Stomach (tissue), 9 donors: ENCODE results near the gene PPP1R9A. TPM values are rescaled to one million over a fixed set of nuclear protein-coding genes. Genes with fewer than 3 reads are reported as not detected.

Source experiments
- DNase-seq, 2 donors: peaks; one replicate each; pipeline versions ENCODE4 v3.0.0 to v3.0.0-alpha.2; 2013 to 2019
- H3K27ac ChIP-seq, 5 donors: fragments of 200-600 bp in 4 of 5; sonication (generic) in 4 of 5; one replicate each; pipeline ENCODE4 v1.5.1; 2013 to 2019; ENCODE audit warnings: mild to moderate bottlenecking in 1 of 5, moderate library complexity in 1 of 5
- H3K27me3 ChIP-seq, 3 donors: fragments of 200-600 bp; sonication (generic); one replicate each; pipeline ENCODE4 v1.5.1; 2017 to 2019; ENCODE audit warnings: mixed run types in 1 of 3
- H3K36me3 ChIP-seq, 4 donors: fragments of 200-600 bp; sonication (generic); 1 replicate in 3 of 4; 2 replicates in 1 of 4; pipeline ENCODE4 v1.5.1; 2016 to 2019
- H3K4me1 ChIP-seq, 4 donors: fragments of 200-600 bp; sonication (generic); one replicate each; pipeline ENCODE4 v1.5.1; 2016 to 2019
- H3K4me3 ChIP-seq, 4 donors: fragments of 200-600 bp; sonication (generic) in 3 of 4; one replicate each; pipeline ENCODE4 v1.5.1; 2016 to 2019; ENCODE audit warnings: mild to moderate bottlenecking in 1 of 4
- H3K9me3 ChIP-seq, 4 donors: fragments of 200-600 bp; sonication (generic); one replicate each; pipeline ENCODE4 v1.5.1; 2016 to 2019
- CTCF ChIP-seq, 7 experiments: fragments of 450-650 bp in 4 of 7; fragments of 200-600 bp in 3 of 7; sonication (generic) in 3 of 7; IDR thresholded peaks; one replicate each; pipeline ENCODE4 v1.5.1; 2016 to 2019; ENCODE audit warnings: antibody characterized with exemption in 7 of 7, control low read depth in 2 of 7, mild to moderate bottlenecking in 1 of 7
- EP300 ChIP-seq: sonication (generic); formaldehyde crosslinking; IDR thresholded peaks from one replicate; pipeline ENCODE4 v1.6.1; 2017; ENCODE audit warnings: antibody characterized with exemption
- POLR2A ChIP-seq, 4 donors: fragments of 450-650 bp; IDR thresholded peaks; one replicate each; pipeline ENCODE4 v1.6.1; 2016; ENCODE audit warnings: antibody characterized with exemption in 4 of 4, control low read depth in 2 of 4, mild to moderate bottlenecking in 1 of 4, moderate library complexity in 1 of 4
- POLR2AphosphoS5 ChIP-seq, 3 donors: sonication (generic); formaldehyde crosslinking; IDR thresholded peaks; one replicate each; pipeline ENCODE4 v1.6.1; 2016; ENCODE audit warnings: antibody characterized with exemption in 3 of 3
- WGBS, 5 donors: extraction: QIAGEN DNeasy Blood & Tissue Kit in 3 of 5; methylation state at CpG; one replicate each; pipeline versions ENCODE4 v1.1.5 to v1.1.7; 2013 to 2018; 5-methylcytosine and 5-hydroxymethylcytosine counted together
- intact Hi-C: fragments of 100-400 bp; cut with DNase I; formaldehyde crosslinking; loops from one replicate; pipeline ENCODE4 v1.15.1; 2023; ENCODE audit warnings: low total_unique reads
- polyA plus RNA-seq, 3 donors: library from polyadenylated mRNA; stranded (reverse); fragments of 200-250 nt; gene quantifications; one replicate each; pipeline ENCODE4 v1.2.3, GENCODE V29; 2013
- total RNA-seq, 5 donors: library from RNA; depleted of rRNA; stranded (reverse); fragments of >200 nt; gene quantifications; one replicate each; pipeline versions ENCODE4 v1.1.0 to v1.2.3, GENCODE V29; 2014 to 2016
- donor health status: healthy with polysubstance abuse.
- donor health status: Bipolar disorder and iron deficiency.
- donor health status: healthy.

PPP1R9A gene
- total and polyA plus RNA-seq, 8 donors: 1.4 to 37.1 (median 12.5) TPM

DNA sequence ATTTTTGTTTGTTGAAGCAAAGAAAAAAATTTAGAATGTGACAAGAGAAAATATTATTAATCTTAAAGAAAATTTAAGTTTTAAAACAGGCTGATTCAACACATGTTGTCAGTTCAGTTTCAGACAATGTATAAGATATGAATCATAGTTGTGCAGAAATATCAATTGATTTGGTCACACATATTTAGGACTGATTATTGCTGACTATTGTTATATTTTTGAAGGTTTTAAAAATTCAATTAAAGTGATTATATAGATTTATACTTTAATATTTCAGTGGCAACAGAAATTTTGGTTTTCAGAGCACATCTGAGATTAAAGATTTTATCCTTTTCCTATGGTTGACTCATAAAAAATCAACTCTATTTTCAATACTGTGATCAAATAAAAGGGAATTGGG, 284.4 kb downstream of the PPP1R9A start:
- H3K4me3 ChIP-seq: no peak overlapping the region
- H3K9me3 ChIP-seq: peaks cover 0 to 4% (median 0%) of the 10 kb centered on the region in 4 donors
- intact Hi-C loops: no loop called here
- H3K27ac ChIP-seq: no peak overlapping the region
- no peaks in the 10 kb centered on the region for H3K4me1 ChIP-seq
- DNase-seq: no peak
- H3K27me3 ChIP-seq: no peaks in the 10 kb centered on the region
- H3K36me3 ChIP-seq: no peaks in the 10 kb centered on the region
- TF ChIP-seq POLR2AphosphoS5 (IDR thresholded peaks at IDR 0.05) (no peak), POLR2A (IDR thresholded peaks at IDR 0.05) (no peak), EP300 (no peak), CTCF (IDR thresholded peaks at IDR 0.05) (no peak)

DNA sequence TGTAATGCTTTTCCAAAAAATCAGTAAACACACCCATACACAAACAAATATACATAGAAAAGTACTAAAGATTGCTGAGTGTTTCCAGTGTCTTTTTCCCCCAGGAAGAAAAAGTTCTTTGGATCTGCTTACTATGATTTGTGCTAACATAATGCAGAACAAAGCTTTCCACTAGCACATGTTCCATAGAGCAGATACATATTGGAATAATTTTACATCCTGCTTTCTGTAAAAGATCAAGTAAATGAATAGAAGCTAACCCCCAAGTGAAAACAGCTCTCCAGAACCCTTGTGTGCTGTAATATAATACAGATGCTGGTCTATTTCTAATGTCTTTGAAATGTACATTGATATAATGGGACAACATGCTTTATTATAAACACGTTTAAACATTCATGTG, 291.5 kb downstream of the PPP1R9A start:
- no peaks in the 10 kb centered on the region for H3K9me3 ChIP-seq
- no peak overlapping the region for H3K27ac ChIP-seq
- intact Hi-C loops: no loop called here
- no peaks in the 10 kb centered on the region for H3K27me3 ChIP-seq
- no peak overlapping the region for H3K4me3 ChIP-seq
- H3K36me3 ChIP-seq: no peaks in the 10 kb centered on the region
- TF ChIP-seq EP300 (no peak), POLR2AphosphoS5 (IDR thresholded peaks at IDR 0.05) (no peak), CTCF (IDR thresholded peaks at IDR 0.05) (no peak), POLR2A (IDR thresholded peaks at IDR 0.05) (no peak)
- 69 to 73% (median 70%) methylated on average over 1 of the region's 1 CpG for WGBS, 5 donors
- H3K4me1 ChIP-seq: no peaks in the 10 kb centered on the region
- DNase-seq: peak in 1 of 2 donors; percentile 51

- H3K4me1 ChIP-seq: no peaks in the 10 kb centered on the region
- TF ChIP-seq CTCF (IDR thresholded peaks at IDR 0.05) (peak in 5 of 7 experiments; percentile 54 to 64 (median 57)), POLR2AphosphoS5 (IDR thresholded peaks at IDR 0.05) (peak in 1 of 3 donors; percentile 11), POLR2A (IDR thresholded peaks at IDR 0.05) (no peak), EP300 (no peak)
- peak in 1 of 2 donors; percentile 89 for DNase-seq
- intact Hi-C loops: no loop called here
- no peak overlapping the region for H3K4me3 ChIP-seq
- WGBS, 5 donors: 62 to 70% (median 65%) methylated on average over 3 of the region's 3 CpGs
- no peaks in the 10 kb centered on the region for H3K27me3 ChIP-seq
- no peaks in the 10 kb centered on the region for H3K9me3 ChIP-seq
- H3K27ac ChIP-seq: no peak overlapping the region
- H3K36me3 ChIP-seq: no peaks in the 10 kb centered on the region
These were observed 292.6 kb downstream of the PPP1R9A start for GRCh38 chr7:95199779-95200558.

- Histone ChIP-seq H3K27ac (no peak overlapping the region), H3K36me3 (no peaks in the 10 kb centered on the region), H3K9me3 (no peaks in the 10 kb centered on the region), H3K4me1 (no peaks in the 10 kb centered on the region), H3K27me3 (no peaks in the 10 kb centered on the region), H3K4me3 (no peak overlapping the region)
- WGBS, 5 donors: 93 to 100% (median 94%) methylated on average over 1 of the region's 1 CpG
- no peak for DNase-seq
- intact Hi-C loops: no loop called here
- TF ChIP-seq CTCF (IDR thresholded peaks at IDR 0.05) (no peak), POLR2A (IDR thresholded peaks at IDR 0.05) (no peak), EP300 (no peak), POLR2AphosphoS5 (IDR thresholded peaks at IDR 0.05) (no peak)
These were observed 293.3 kb downstream of the PPP1R9A start for GRCh38 chr7:95200741-95201140.
